ENCODE measurements around the gene TMEM154. TPM values are rescaled to one million over a fixed set of nuclear protein-coding genes. Genes with fewer than 3 reads are reported as not detected.

TMEM154 gene
- total RNA-seq, 3 donors from 2014 or later, result 1.3 to 7.2 (median 5.6) TPM

DNA sequence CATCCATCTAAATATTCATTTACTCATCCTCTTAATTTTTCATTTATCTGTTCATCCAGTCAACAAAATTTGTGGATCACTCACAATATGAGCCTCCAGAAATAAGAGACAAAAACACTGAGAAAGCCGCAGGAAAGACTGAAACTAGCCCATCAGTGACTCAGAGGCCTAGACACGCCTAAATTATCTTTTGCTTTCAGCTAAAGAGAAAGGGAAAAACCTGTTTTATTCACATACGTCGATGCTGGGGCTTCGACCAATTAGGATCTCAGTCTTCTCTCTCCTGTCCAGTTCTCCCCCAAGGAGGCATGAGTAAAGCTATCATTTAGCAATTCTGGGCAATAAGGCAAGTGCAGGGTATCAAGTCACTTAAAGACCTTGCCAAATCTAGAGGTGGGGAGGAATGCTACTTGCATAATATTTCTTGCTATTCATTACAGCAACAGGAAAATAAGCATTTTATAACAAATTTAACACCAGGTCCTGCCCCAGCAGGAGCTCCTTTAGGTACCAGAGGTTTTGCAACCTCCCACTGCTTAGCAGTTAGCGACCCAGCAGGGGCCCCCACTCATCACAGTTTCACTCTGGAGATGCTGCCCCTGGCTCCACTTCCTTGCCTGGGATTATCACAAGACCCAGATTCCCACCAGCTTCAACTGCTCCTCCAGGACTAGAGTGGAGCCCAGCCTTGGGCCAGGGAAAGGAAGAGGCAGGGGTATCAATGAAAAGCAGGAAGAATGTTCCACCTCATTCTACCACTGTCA lies 30.1 kb upstream of the TMEM154 start:
- H3K36me3 ChIP-seq, result no peaks in the 10 kb centered on the region
- H3K27me3 ChIP-seq, result no peaks in the 10 kb centered on the region
- TF ChIP-seq, protein P1, sequence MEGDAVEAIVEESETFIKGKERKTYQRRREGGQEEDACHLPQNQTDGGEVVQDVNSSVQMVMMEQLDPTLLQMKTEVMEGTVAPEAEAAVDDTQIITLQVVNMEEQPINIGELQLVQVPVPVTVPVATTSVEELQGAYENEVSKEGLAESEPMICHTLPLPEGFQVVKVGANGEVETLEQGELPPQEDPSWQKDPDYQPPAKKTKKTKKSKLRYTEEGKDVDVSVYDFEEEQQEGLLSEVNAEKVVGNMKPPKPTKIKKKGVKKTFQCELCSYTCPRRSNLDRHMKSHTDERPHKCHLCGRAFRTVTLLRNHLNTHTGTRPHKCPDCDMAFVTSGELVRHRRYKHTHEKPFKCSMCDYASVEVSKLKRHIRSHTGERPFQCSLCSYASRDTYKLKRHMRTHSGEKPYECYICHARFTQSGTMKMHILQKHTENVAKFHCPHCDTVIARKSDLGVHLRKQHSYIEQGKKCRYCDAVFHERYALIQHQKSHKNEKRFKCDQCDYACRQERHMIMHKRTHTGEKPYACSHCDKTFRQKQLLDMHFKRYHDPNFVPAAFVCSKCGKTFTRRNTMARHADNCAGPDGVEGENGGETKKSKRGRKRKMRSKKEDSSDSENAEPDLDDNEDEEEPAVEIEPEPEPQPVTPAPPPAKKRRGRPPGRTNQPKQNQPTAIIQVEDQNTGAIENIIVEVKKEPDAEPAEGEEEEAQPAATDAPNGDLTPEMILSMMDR (IDR thresholded peaks at IDR 0.05), result no peak
- TF ChIP-seq POLR2A (IDR thresholded peaks at IDR 0.05) (no peak), POLR2AphosphoS5 (IDR thresholded peaks at IDR 0.05) (no peak)
- no peaks in the 10 kb centered on the region for H3K9me3 ChIP-seq
- intact Hi-C loops (cut with DNase I; ENCODE audit: low total_unique reads), result no loop called here
- H3K4me3 ChIP-seq, result no peak overlapping the region
- no peak overlapping the region for H3K27ac ChIP-seq
- no peak for DNase-seq (ENCODE audit: low spot score in 2 of 2)
- no peaks in the 10 kb centered on the region for H3K4me1 ChIP-seq

DNA sequence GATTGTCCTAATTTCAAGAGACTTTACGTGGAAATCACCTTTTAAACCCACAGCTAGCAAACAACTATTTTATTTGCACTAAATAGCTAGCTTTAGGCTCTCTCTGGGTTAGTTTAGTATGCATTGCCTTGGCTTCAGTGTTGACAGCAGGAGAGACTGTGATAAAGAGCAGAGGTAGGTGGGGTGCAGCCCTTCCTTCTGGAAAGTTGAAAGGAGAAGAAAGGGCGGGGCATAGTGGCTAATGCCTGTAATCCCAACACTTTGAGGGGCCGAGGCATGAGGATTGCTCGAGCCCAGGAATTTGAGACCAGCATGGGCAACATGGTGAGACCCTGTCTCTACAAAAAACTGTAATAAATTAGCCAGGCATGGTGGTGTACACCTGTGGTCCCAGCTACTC lies 29.0 kb upstream of the TMEM154 start:
- Histone ChIP-seq H3K36me3 (no peaks in the 10 kb centered on the region), H3K27me3 (no peaks in the 10 kb centered on the region), H3K4me3 (no peak overlapping the region), H3K27ac (peak overlapping the region; percentile 71 to 82), H3K9me3 (no peaks in the 10 kb centered on the region), H3K4me1 (no peaks in the 10 kb centered on the region)
- TF ChIP-seq POLR2A (IDR thresholded peaks at IDR 0.05) (no peak), POLR2AphosphoS5 (IDR thresholded peaks at IDR 0.05) (no peak)
- TF ChIP-seq, protein P1 (IDR thresholded peaks at IDR 0.05), result no peak
- no peak for DNase-seq (ENCODE audit: low spot score in 2 of 2)
- intact Hi-C loops (cut with DNase I; ENCODE audit: low total_unique reads), result no loop called here

DNA sequence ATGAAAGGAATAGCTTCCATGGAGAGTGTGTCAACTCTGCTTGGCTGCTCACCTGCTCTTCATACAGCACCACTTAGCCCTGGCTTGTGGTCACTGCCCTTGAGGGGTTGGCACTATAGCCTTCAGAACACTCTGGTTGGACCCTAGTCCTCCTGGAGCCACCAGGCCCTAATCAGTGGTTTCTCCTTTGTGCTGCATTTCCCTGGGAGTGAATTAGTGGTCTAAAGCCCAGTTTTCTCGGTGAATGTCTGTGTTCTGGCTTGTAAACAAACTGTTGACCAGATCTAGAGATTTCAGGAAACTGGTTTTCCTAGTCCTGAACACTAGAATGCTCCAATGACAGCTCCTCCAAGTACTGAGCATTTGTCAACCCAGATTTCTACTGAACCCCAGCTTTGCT lies 28.6 kb upstream of the TMEM154 start:
- H3K4me3 ChIP-seq, result no peak overlapping the region
- no peaks in the 10 kb centered on the region for H3K27me3 ChIP-seq
- TF ChIP-seq, protein P1 (IDR thresholded peaks at IDR 0.05), result no peak
- TF ChIP-seq POLR2A (IDR thresholded peaks at IDR 0.05) (no peak), POLR2AphosphoS5 (IDR thresholded peaks at IDR 0.05) (no peak)
- no peaks in the 10 kb centered on the region for H3K36me3 ChIP-seq
- DNase-seq (ENCODE audit: low spot score in 2 of 2), result no peak
- no peaks in the 10 kb centered on the region for H3K4me1 ChIP-seq
- H3K27ac ChIP-seq, result peak overlapping the region; percentile 71 to 82
- no peaks in the 10 kb centered on the region for H3K9me3 ChIP-seq
- intact Hi-C loops (cut with DNase I; ENCODE audit: low total_unique reads), result no loop called here

DNA sequence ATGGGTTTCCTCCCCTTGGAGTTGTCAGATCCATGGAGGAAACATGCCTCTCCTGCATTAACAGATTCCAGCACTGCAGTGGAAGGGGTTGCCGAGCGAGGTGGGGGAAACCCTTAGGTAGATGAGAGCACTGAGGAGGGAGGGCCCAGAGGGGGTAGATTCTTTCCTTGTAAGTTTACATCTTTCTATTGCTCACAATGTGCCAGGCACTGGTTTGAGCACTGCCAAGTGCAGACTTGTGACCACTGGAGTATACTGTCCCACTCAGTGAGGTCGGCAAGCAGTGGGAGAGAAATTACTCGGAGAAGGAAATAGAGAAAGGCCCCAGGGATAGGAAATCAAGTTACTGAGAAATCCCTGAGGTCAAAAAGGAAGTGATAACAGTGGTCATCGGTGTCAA lies 27.8 kb upstream of the TMEM154 start:
- peak overlapping the region in 1 of 2 donors; percentile 71 for H3K27ac ChIP-seq
- H3K27me3 ChIP-seq, result no peaks in the 10 kb centered on the region
- DNase-seq (ENCODE audit: low spot score in 2 of 2), result no peak
- intact Hi-C loops (cut with DNase I; ENCODE audit: low total_unique reads), result no loop called here
- H3K36me3 ChIP-seq, result no peaks in the 10 kb centered on the region
- H3K9me3 ChIP-seq, result no peaks in the 10 kb centered on the region
- TF ChIP-seq, protein P1 (IDR thresholded peaks at IDR 0.05), result no peak
- no peak for TF ChIP-seq POLR2A (IDR thresholded peaks at IDR 0.05)
- no peak for TF ChIP-seq POLR2AphosphoS5 (IDR thresholded peaks at IDR 0.05)
- H3K4me1 ChIP-seq, result no peaks in the 10 kb centered on the region
- H3K4me3 ChIP-seq, result no peak overlapping the region

DNA sequence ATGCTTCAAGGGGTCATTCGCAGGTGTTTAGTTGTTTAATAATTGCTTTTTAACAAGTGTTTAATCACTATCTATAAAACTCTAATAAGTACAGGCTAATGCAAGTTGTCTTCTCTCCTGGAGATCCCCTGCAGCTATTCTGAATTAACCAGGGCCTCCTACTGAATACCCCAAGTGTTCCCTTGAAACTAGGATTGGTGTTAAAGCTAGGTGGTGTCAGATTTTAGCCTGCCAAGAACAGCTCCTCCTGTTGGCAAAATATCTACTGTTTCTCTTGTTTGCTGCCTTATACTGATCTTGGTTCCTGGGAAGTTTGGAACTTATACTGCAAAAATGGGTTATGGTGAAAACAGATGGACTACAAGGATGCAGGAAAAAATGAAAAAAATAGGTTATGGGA lies 26.1 kb upstream of the TMEM154 start:
- H3K36me3 ChIP-seq, result no peaks in the 10 kb centered on the region
- intact Hi-C loops (cut with DNase I; ENCODE audit: low total_unique reads), result no loop called here
- no peaks in the 10 kb centered on the region for H3K27me3 ChIP-seq
- no peaks in the 10 kb centered on the region for H3K9me3 ChIP-seq
- TF ChIP-seq, protein P1 (IDR thresholded peaks at IDR 0.05), result no peak
- TF ChIP-seq POLR2A (IDR thresholded peaks at IDR 0.05) (no peak), POLR2AphosphoS5 (IDR thresholded peaks at IDR 0.05) (no peak)
- no peak overlapping the region for H3K27ac ChIP-seq
- H3K4me3 ChIP-seq, result no peak overlapping the region
- H3K4me1 ChIP-seq, result no peaks in the 10 kb centered on the region
- no peak for DNase-seq (ENCODE audit: low spot score in 2 of 2)
